GM20000 (cell line): Measurements from ENCODE around the gene PCDHA6.
"Not testable (repeated sequence)": the region's sequence is repeated elsewhere in the genome, so short reads cannot be mapped to it uniquely, and the experiment has no call there.

ENCODE experiments used
- DNase-seq: peaks from one replicate; pipeline ENCODE4 v3.0.0; 2012; ENCODE audit warnings: low spot score
- TF ChIP-seq, protein P1 (sequence below): IDR thresholded peaks from 2 replicates; pipeline ENCODE4 v1.5.1; 2012; ENCODE audit warnings: mild to moderate bottlenecking, control low read depth; ENCODE audit errors: extremely low read depth, missing control alignments

PCDHA6 gene

DNA sequence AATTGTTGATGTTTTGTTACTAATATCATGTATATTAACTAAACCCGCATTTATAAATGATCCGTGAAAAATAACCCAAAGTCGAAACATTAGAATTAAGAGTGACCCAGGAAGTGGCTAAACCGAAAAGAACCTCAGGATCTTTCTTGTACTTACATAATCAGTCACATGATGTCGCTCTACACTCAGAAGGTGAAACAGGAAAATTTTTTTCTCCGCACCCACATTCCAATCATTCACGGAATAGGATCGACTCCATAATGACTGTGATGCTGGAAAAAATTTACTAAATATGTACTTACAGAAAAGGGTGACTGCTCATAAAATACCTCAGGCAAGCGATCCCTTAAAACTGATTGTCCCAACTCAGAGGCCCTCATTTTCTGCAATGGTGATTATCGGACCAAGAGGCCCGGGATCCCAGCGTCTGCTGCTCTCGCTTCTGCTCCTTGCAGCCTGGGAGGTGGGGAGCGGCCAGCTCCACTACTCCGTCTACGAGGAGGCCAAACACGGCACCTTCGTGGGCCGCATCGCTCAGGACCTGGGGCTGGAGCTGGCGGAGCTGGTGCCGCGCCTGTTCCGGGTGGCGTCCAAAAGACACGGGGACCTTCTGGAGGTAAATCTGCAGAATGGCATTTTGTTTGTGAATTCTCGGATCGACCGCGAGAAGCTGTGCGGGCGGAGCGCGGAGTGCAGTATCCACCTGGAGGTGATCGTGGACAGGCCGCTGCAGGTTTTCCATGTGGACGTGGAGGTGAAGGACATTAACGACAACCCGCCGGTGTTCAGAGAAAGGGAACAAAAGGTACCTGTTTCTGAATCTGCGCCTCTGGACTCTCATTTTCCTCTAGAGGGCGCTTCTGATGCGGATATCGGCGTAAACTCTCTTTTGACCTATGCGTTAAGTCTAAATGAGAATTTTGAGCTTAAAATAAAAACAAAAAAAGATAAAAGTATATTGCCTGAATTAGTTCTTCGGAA lies 47.6 kb downstream of the PCDHA6 start, which contains the start of gene PCDHA12:
PCDHA12 (plus strand) TSS at position 224 of the 981 bp plus-strand sequence; CDS start at position 389, 165 bp downstream.
- DNase-seq: no peak
- TF ChIP-seq, protein P1, sequence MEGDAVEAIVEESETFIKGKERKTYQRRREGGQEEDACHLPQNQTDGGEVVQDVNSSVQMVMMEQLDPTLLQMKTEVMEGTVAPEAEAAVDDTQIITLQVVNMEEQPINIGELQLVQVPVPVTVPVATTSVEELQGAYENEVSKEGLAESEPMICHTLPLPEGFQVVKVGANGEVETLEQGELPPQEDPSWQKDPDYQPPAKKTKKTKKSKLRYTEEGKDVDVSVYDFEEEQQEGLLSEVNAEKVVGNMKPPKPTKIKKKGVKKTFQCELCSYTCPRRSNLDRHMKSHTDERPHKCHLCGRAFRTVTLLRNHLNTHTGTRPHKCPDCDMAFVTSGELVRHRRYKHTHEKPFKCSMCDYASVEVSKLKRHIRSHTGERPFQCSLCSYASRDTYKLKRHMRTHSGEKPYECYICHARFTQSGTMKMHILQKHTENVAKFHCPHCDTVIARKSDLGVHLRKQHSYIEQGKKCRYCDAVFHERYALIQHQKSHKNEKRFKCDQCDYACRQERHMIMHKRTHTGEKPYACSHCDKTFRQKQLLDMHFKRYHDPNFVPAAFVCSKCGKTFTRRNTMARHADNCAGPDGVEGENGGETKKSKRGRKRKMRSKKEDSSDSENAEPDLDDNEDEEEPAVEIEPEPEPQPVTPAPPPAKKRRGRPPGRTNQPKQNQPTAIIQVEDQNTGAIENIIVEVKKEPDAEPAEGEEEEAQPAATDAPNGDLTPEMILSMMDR: no peak

DNA sequence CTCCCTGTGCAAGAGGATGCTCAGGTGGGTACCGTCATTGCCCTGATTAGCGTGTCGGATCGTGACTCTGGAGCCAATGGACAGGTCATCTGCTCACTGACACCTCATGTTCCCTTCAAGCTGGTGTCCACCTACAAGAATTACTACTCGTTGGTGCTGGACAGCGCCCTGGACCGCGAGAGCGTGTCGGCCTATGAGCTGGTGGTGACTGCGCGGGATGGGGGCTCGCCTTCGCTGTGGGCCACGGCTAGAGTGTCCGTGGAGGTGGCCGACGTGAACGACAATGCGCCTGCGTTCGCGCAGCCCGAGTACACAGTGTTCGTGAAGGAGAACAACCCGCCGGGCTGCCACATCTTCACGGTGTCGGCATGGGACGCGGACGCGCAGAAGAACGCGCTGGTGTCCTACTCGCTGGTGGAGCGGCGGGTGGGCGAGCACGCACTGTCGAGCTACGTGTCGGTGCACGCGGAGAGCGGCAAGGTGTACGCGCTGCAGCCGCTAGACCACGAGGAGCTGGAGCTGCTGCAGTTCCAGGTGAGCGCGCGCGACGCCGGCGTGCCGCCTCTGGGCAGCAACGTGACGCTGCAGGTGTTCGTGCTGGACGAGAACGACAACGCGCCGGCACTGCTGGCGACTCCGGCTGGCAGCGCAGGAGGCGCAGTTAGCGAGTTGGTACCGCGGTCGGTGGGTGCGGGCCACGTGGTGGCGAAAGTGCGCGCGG lies 48.9 kb downstream of the PCDHA6 start:
- DNase-seq: not testable (repeated sequence)

DNA sequence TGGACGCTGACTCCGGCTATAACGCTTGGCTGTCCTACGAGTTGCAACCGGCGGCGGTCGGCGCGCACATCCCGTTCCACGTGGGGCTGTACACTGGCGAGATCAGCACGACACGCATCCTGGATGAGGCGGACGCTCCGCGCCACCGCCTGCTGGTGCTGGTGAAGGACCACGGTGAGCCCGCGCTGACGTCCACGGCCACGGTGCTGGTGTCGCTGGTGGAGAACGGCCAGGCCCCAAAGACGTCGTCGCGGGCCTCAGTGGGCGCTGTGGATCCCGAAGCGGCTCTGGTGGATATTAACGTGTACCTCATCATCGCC lies 49.5 kb downstream of the PCDHA6 start:
- TF ChIP-seq, protein P1: no peak
- no peak for DNase-seq
